Lower leg skin (tissue), 3 donors: ENCODE measurements around the gene ACOXL.

ENCODE experiments used
- CTCF ChIP-seq, 3 donors: fragments of 450-650 bp; IDR thresholded peaks; one replicate each; pipeline ENCODE4 v1.5.1; 2016; ENCODE audit warnings: antibody characterized with exemption in 3 of 3, mild to moderate bottlenecking in 3 of 3, moderate library complexity in 2 of 3
- POLR2A ChIP-seq, 2 donors: fragments of 450-650 bp; IDR thresholded peaks; one replicate each; pipeline ENCODE4 v1.6.1; 2016 to 2017; ENCODE audit warnings: antibody characterized with exemption in 2 of 2, mild to moderate bottlenecking in 1 of 2, moderate library complexity in 1 of 2

- TF ChIP-seq CTCF (IDR thresholded peaks at IDR 0.05) (no peak), POLR2A (IDR thresholded peaks at IDR 0.05) (no peak)
Observed at GRCh38 chr2:110746586-110747521, 14.5 kb downstream of the ACOXL start.
